HG02642 (cell line): ENCODE data around the gene B3GALT4.
"Not testable (repeated sequence)": the region's sequence is repeated elsewhere in the genome, so short reads cannot be mapped to it uniquely, and the experiment has no call there.

ENCODE experiments used
- ATAC-seq: cut with Tn5 transposase; IDR thresholded peaks from one replicate; pipeline ENCODE4 v1.9.1; 2021; ENCODE audit warnings: mild to moderate bottlenecking; ENCODE audit not compliant: unreplicated experiment, poor library complexity

B3GALT4 gene, protein sequence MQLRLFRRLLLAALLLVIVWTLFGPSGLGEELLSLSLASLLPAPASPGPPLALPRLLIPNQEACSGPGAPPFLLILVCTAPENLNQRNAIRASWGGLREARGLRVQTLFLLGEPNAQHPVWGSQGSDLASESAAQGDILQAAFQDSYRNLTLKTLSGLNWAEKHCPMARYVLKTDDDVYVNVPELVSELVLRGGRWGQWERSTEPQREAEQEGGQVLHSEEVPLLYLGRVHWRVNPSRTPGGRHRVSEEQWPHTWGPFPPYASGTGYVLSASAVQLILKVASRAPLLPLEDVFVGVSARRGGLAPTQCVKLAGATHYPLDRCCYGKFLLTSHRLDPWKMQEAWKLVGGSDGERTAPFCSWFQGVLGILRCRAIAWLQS

DNA sequence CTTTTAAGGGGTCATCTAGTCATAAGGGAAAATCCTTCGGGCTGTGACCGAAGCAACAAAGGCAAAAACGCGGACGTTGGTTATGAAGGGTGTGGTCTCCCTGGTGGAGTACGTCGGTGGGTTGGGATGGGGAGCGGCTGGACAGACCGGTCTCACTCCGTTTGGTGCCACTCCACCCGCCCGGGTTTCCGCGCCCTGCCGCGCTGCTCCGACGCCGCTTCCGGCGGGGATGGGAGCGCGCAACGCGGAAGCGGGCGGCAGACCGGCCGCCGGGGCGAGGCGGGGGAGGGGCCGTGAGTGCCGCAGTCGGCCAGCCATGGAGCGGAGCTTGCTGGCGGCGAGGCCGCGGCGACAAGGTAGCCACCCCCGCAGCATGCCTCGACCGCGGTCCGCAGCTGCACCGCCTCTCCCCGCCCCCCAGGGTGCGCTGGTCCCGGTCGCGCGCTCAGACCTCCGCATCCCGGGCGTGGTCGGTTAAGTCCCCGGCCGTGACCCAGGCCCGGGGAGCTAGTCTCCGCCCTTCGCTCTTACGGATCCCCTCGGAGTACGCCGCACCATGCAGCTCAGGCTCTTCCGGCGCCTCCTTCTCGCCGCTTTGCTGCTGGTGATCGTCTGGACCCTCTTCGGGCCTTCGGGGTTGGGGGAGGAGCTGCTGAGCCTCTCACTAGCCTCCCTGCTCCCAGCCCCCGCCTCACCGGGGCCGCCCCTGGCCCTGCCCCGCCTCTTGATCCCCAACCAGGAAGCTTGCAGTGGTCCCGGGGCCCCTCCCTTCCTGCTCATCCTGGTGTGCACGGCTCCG, at the start of gene B3GALT4:
Gene B3GALT4, plus strand, starts transcription at position 260 of the 799 bp plus-strand sequence. Its CDS starts 297 bp downstream, at position 557.
- peak; percentile 56 for ATAC-seq

DNA sequence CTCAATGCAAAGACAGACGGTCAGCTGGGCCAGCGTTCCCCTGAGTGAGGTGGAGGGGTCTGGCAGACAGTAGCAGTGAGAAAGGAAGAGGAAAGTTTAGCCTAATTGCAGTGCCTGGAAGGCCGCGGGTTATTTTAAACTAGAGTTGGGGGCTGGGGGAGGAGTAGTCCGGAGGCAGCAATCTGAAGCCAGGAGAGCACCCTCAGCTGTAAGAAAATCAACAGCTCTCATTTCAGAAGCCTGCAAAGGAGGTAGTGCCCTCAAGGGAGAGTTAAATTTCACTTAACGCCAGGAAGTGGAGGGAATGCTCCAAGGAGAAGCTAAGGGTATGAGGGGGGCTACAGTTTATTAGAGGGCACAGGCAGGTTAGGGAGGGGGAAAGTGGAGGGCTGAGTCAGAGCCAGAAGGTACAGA, 41.7 kb upstream of the B3GALT4 start:
- ATAC-seq, result no peak

DNA sequence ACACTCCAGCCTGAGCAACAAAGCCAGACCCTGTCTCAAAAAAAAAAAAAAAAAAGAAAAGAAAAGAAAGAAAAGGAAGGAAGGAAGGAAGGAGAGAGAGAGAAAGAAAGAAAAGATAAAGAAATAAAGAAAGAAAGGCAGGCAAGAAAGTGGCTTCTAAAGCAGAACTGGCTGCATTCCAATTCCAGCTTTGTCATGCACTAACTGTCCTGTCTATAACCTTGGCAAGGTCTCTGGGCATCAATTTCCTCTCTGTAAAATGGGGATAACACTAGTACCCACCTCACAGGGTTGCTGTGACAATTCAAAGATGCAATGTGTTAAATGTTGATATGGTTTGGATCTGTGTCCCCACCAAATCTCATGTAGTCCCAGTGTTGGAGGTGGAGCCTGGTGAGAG, 40.6 kb upstream of the B3GALT4 start:
- ATAC-seq, result no peak

DNA sequence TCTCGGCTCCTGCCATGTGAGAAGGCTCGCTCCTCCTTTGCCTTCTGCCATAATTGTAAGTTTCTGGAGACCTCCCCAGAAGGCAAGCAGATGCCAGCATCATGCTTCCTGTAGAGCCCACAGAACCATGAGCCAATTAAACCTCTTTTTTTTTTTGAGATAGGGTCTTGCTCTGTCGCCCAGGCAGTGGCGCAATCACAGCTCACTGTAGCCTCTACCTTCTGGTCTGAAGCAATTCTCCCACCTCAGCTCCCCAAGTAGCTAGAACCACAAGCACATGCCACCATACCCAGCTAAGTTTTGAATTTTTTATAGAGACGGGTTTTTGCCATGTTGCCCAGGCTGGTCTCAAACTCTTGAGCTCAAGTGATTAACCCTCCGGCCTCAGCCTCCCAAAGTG, 40.1 kb upstream of the B3GALT4 start:
- ATAC-seq, result no peak

DNA sequence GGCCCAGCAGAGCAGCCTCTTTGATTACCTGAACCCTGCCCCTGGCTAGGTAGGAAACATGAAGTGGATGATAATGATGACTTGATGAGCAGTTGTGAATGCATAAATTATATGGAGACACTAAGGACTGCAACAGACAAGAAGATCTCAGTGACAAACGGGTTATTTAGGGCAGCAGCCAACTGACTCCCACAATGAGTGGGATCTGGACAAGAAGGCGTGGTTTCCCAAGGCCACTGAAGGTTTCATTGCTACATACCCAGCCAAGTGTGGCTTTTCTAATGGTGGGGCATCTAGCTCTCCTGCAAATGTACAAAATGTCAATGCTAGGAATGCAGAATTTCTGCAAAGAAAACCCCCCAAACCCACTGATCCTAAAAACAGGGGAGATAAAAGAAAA, 39.2 kb upstream of the B3GALT4 start:
- ATAC-seq, result no peak

DNA sequence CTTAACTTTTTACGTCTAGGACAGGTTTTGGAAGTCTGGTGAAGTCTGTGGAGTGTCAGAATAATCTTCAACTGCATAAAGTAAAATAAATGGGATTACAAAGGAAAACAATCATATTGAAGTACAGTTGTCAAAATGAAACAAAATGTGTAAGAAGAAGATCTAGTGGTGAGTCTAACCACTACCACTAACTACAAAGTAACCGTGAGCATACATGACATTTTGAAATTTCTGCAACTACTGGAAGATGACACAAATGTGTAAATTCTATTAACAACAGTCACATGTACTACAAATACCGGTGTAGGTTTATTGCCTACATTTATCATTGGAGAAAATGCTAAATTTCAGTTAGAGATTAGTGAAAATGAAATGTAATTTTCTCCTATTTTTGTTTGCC, 35.0 kb upstream of the B3GALT4 start:
- no peak for ATAC-seq

DNA sequence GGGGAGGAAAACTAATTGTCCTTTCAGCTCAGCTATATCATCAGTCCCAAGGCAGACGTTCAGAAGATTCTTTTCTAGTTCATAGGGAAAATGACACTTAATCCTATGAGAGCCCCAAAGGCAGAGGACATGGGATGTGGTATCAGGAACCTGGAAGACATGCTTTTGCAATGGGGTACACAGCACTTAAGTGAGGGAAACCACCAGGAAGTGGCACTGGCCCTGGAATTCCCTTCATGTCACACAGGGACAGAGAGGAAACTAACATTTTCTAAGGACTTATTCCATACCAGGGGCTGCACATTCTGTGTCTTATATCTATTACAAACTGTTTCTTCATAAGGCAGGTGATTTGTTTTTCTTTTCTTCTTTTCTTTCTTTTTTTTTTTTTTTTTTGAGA, 33.4 kb upstream of the B3GALT4 start:
- no peak for ATAC-seq

DNA sequence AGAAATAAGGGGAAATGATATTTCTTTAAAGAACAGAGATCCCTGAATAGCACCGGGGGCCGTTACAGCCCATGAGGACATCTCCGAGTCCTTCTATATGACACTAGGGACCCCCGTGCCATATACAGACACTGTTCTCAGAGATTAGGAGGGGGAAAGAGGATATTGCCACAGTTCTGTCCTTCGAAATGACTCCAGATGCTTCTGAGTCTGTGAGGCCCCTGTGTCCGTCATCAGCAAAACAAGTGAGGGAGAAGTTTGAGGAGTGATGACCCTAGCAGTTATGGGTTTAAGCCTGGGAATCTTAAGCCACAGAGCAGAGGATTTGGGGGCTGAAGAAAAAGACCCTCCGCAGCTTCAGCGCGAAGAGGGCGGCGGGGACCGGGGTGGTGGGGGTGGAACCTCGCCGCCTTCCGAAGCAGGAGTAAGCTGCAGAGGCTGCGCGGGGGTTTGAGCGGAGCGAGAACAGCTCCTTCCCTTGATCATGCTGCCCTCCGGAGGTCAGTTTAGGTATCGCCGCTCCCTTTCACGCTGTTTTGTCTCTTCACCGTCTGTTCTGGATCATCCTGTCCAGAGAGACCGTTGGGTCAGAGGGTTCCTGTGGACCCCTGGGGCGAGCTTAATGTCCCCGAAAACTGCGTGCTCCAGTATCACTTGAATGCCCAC, 28.8 kb upstream of the B3GALT4 start:
- ATAC-seq, result peak; percentile 46

DNA sequence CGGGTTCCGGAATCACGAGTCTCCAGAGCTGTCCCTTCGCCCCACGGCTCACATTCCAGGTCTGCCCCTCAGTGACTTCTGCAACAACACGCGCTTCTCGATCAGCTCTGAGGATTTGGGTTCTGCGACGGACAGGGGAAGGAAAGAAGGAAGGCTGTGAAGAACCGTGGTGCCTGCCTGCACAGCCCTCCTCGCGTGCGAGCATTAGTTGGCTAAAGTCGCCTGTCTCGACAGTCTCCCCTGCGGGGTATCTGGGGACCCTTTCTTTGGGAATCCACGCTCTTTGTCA, 28.3 kb upstream of the B3GALT4 start:
- ATAC-seq, result peak; percentile 5

DNA sequence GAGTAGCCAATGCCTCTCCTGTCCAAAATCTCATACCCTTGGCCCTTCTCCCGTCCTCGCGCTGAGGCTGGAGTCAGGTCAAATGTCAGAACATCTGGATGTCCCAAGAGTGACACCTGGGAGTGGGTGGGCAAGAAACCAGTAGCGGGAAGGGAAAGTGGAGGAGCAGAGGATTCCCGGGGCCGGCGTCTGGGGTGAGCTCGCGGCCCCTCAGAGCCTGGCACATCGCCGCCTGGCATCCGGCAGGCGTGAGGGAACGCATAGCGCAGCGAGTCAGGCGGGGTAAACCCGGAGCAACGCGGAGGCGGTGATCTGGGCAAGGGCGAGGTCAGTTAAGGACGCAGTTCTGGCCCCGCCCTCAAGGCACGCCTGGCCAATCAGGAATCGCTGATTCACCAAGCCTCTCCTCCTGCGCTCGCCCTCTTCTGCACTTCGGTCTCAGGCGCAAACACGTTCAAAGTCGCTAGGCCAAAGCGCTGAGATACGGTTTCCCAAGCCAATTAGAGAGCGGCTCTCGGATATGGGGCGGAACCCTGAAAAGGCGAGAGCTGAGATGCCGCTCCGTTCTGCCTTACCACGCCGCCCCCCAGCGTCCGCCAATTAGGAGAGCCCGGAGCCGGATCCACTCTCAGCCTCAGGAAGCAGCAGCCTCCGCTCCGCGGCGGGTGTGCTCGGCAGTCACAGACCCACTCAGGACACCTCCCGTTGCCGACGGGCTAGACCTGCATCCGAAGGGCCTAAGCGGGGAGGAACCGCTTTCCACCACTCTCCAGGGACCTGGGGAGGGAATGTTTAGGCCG, 27.8 kb upstream of the B3GALT4 start:
- peak; percentile 90 for ATAC-seq

DNA sequence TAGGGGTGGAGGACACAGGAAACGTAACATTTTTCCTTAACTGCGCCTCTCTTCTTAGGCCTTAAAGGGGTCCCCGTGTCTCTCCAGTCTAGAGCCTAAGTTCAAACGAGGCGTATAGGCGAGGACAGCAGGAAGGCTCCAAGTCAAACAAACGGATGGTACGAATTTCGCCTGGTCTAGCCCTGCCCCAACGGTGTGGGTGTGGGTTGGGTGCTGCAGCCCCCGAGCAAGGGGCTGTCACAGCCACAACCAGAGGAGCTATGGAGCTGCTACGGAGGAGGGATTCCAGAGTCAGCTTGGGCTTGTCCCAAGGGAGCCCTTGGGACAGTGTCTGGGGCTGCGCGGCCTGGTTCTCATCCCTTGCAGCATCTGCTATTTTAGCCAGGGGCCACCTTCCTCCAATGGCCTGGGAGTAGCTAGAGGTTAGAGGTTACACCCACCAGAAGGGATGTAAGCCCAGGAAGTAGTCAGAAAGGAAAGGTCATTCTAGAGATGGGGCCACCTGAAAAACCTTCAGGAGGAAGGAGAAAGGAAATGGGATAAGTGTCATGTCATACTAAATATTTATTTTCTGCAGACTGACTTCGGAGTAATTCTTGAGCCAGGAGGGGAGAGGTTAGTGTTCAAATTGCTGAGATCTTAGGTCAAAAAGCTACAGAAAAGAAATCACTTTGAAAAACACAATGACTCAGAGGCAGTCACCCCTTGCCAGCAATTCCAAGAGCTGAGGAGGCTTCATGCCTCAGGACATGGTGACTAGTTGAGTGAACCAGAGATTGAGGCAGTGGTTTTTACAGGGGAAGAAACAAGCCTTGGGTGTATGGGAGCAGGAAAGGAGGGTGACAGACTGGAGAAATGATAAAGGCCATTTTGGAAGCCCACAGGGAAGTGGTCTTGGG, 26.9 kb upstream of the B3GALT4 start:
- peak; percentile 3 for ATAC-seq

DNA sequence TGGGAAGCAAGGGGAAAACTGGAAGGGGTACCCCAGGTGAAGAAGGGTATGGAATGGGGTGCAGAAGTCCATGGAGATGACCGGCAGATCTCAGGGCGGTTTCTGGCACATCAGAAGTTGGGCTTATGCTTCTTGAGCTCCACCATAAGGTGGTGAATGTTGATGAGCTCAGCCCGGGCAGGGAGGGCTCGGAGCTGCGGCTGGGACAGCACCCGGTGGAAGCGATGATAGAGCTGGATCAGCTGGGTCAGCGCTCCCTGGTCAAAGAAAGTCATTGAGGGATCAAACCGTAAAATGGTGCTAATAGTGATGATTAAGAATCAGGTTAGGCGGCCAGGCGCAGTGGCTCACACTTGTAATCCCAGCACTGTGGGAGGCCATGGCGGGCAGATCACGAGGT, 26.2 kb upstream of the B3GALT4 start:
- no peak for ATAC-seq

DNA sequence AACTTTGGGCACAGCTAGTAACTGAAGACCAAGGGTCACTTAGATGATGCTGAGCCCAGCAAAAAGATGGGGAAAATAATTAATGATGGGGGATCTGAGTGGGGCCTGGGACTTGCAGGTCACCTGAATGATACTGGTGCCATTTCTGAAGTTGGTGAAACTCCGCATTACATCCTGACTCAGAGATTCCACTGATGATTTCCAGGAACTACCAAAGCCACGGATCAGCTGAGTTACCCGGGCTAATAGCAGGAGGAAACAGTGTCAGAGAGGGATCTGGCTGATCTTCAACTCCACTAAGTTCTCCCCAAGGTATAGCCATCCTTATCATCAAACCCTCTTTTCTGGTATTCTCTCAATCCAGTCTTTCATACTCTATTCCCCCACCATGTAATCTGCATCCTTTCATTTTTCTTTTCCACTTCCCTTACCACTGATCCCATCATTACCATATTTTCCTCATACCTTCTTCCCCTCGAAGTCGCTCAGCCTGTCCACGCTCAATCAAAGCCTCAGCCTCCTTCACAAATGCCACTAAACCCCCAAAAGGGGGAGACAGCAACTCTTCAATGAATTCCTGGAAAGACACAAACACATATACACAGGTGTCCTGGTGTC, 25.4 kb upstream of the B3GALT4 start:
- ATAC-seq, result no peak

DNA sequence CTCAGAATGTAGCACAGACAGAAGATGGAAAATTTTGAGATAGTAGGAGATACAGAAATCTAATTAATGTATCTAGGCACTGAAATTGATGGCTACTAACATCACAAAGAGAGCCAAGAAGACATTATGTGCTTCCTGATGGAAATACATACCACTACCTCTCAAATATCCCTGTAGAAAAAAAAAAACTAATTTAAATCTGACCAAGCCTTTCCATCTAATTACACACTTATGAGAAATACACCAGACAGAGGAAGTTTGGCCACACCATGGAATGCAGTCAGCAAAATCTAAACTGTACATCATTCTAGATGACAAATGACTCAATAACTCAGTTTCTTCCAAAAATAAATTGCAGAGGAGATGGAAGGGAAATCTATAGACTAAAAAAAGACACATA, 24.2 kb upstream of the B3GALT4 start:
- no peak for ATAC-seq

DNA sequence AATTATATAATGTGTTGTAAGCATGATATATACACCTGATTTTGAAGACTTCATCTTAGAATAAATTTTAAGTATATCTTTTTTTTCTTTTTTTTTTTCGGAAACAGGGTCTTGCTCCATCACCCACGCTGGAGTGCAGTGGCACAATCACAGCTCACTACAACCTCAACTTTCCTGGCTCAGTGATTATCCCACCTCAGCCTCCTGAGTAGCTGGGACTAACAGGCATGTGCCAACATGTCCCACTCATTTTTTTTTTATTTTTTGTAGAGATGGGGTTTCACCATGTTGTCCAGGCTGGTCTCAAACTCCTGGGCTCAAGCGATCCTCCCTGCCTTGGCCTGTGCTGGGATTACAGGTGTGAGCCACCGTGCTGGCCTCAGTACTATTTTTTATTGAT, 22.3 kb upstream of the B3GALT4 start:
- ATAC-seq, result no peak

DNA sequence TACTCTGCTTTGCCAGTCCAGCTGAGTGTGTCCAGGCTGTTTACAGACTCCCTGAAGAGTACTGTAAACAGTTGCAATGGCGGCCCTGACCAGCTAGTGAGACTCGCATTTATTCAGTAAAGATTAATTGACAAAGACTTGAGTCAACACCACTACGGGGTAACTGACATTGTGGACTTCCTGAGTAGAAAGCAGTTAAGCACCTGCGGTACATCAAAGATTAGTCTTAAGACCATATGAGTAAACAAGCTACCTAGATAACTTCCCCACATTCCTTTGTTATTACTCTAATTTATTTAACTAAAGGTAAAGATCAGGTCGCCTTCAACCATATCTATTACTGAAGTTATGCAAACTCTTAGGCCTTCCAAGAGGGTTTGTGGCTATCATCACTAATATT, 17.9 kb upstream of the B3GALT4 start:
- ATAC-seq, result no peak

DNA sequence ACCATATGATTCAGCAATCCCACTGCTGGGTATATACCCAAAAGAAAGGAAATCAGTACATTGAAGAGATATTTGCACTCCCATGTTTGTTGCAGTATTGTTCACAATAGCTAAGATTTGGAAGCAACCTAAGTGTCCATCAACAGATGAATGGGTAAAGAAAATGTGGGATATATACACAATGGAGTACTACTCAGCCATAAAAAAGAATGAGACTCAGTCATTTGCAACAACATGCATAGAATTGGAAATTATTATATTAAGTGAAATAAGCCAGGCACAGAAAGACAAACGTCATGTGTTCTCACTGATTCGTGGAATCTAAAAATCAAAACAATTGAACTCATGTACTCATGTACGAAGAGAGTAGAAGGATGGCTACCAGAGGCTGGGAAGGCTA, 14.4 kb upstream of the B3GALT4 start:
- not testable (repeated sequence) for ATAC-seq

DNA sequence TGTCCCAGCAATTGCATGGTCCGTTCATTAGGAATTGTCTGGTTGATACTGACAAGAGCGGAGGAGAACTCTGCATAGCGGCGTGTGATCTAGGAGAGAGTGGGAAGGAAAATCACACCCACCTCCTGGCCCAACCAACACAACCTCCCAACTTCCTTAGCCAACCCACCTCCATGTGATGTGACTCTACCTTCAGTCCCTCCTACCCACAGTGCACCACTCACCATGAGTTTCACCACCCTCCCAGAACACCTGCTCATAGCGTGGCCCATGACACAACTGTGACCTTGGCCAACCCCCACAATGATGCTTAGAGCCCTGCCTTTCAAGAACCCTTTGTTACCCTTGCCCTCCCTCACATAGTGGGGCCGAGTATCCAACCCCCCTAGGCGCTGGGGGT, 12.9 kb upstream of the B3GALT4 start:
- ATAC-seq, result no peak

DNA sequence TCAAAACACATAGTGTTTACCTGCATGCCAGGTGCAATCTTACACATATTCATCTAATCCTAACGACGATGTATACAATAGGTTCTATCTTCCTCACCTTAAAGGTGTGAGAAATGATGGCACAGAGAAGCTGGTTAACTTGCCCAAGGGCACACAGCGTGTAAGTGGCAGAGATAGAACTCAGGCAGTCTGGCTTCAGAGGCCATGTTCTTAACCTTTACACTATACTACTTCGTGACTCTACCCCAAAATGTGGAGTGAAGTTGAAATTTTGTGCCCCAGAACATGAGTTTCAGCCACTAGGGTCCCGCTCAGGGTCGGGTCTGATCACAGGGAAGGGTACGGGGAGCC, 5.8 kb upstream of the B3GALT4 start:
- no peak for ATAC-seq
